Chondrocyte (in vitro differentiated cells): Measurements from ENCODE around the gene TNS2. TPM values are rescaled to one million over a fixed set of nuclear protein-coding genes. Genes with fewer than 3 reads are reported as not detected.
A peak's percentile ranks its signal among the peaks of the same experiment; 100 is the strongest.

Source experiments
- DNase-seq: peaks from one replicate; pipeline ENCODE4 v3.0.0; 2021; ENCODE audit warnings: mixed read lengths, low spot score
- H3K27ac Mint-ChIP-seq: one replicate; pipeline ENCODE4 v1.8.0; 2021; ENCODE audit warnings: mild to moderate bottlenecking, moderate library complexity, mixed read lengths; ENCODE audit not compliant: unreplicated experiment
- H3K27me3 Mint-ChIP-seq: 2 replicates; pipeline ENCODE4 v1.8.0; 2021; ENCODE audit warnings: low read depth, mixed read lengths
- H3K36me3 Mint-ChIP-seq: 2 replicates; pipeline ENCODE4 v1.8.0; 2021; ENCODE audit warnings: low read depth, mixed read lengths
- H3K4me1 Mint-ChIP-seq: 2 replicates; pipeline ENCODE4 v1.8.0; 2021; ENCODE audit warnings: low read depth, mild to moderate bottlenecking, mixed read lengths
- H3K4me3 Mint-ChIP-seq: one replicate; pipeline ENCODE4 v1.8.0; 2021; ENCODE audit warnings: mild to moderate bottlenecking, moderate library complexity, mixed read lengths; ENCODE audit not compliant: unreplicated experiment
- H3K9me3 Mint-ChIP-seq: 2 replicates; pipeline ENCODE4 v1.8.0; 2021; ENCODE audit warnings: low read depth, mixed read lengths
- CTCF ChIP-seq: fragments of 200-600 bp; sonication (generic); IDR thresholded peaks from 2 replicates; pipeline ENCODE4 v1.5.0; 2021; ENCODE audit warnings: antibody characterized with exemption, mild to moderate bottlenecking, moderate library complexity
- total RNA-seq: library from RNA; stranded (reverse); gene quantifications from 3 replicates; pipeline ENCODE4 v1.2.1, GENCODE V29; 2021

Gene TNS2
- total RNA-seq, 1 donor from 2014 or later = 104 TPM

- peak; percentile 99 for TF ChIP-seq CTCF
- Mint-ChIP-seq H3K36me3 (no peaks in the 10 kb centered on the region), H3K27ac (peak overlapping the region; percentile 93), H3K9me3 (no peaks in the 10 kb centered on the region), H3K27me3 (no peaks in the 10 kb centered on the region), H3K4me3 (peak overlapping the region; percentile 76), H3K4me1 (peaks cover 24% of the 10 kb centered on the region)
- no peak for DNase-seq
Observed at GRCh38 chr12:53099071-53099882, 49.4 kb downstream of the TNS2 start.

- Mint-ChIP-seq H3K36me3 (no peaks in the 10 kb centered on the region), H3K4me1 (peaks cover 24% of the 10 kb centered on the region)
Observed at GRCh38 chr12:53100466-53101151, 50.7 kb downstream of the TNS2 start.

DNA sequence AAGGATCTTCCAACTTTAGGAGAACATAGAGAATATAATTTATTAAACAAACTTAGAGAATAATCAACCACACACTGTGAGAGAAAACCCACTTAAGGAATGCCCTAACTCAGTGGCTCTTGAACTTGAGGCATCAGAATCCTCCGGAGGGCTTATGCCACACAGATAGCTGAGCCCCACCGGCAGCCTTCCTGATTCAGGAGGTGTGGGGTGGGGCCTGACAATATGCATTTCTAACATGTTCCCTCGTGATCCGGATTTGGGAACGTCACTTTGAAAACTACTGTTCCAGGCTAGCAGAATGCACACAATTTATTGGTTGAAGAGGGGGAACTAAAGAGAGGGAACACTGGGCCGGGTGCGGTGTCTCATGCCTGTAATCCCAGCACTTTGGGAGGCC, 51.4 kb downstream of the TNS2 start:
- TF ChIP-seq CTCF = no peak
- Mint-ChIP-seq H3K4me3 (no peak overlapping the region), H3K27me3 (no peaks in the 10 kb centered on the region), H3K36me3 (no peaks in the 10 kb centered on the region), H3K9me3 (no peaks in the 10 kb centered on the region), H3K4me1 (peaks cover 24% of the 10 kb centered on the region), H3K27ac (no peak overlapping the region)
- no peak for DNase-seq

More at GRCh38 chr12:53100466-53101151, 50.7 kb downstream of the TNS2 start:
- no peak for DNase-seq
- no peak for TF ChIP-seq CTCF
- no peaks in the 10 kb centered on the region for H3K27me3 Mint-ChIP-seq
- H3K9me3 Mint-ChIP-seq = no peaks in the 10 kb centered on the region
- no peak overlapping the region for H3K27ac Mint-ChIP-seq
- H3K4me3 Mint-ChIP-seq = no peak overlapping the region

- no peak for TF ChIP-seq CTCF
- no peak overlapping the region for H3K4me3 Mint-ChIP-seq
- H3K27me3 Mint-ChIP-seq = no peaks in the 10 kb centered on the region
- H3K4me1 Mint-ChIP-seq = peaks cover 18% of the 10 kb centered on the region
- no peak overlapping the region for H3K27ac Mint-ChIP-seq
- H3K9me3 Mint-ChIP-seq = no peaks in the 10 kb centered on the region
- H3K36me3 Mint-ChIP-seq = no peaks in the 10 kb centered on the region
- DNase-seq = no peak
Observed at GRCh38 chr12:53101931-53102781, 52.3 kb downstream of the TNS2 start.
